M059J (cell line): ENCODE data around the gene BAZ2A. TPM values are rescaled to one million over a fixed set of nuclear protein-coding genes. Genes with fewer than 3 reads are reported as not detected.
A peak's percentile ranks its signal among the peaks of the same experiment; 100 is the strongest.
"Not testable (repeated sequence)": the region's sequence is repeated elsewhere in the genome, so short reads cannot be mapped to it uniquely, and the experiment has no call there.

ENCODE experiments used
- DNase-seq: peaks from one replicate; pipeline ENCODE4 v3.0.0-alpha.2; 2012; ENCODE audit warnings: low read depth
- total RNA-seq: library from RNA; depleted of rRNA; stranded (reverse); fragments of >200 nt; shearing (Covaris generic); gene quantifications from 2 replicates; pipeline ENCODE4 v1.2.3, GENCODE V29; 2014

The BAZ2A gene
- total RNA-seq, 1 experiment from 2014 or later, result 29.0 TPM

DNA sequence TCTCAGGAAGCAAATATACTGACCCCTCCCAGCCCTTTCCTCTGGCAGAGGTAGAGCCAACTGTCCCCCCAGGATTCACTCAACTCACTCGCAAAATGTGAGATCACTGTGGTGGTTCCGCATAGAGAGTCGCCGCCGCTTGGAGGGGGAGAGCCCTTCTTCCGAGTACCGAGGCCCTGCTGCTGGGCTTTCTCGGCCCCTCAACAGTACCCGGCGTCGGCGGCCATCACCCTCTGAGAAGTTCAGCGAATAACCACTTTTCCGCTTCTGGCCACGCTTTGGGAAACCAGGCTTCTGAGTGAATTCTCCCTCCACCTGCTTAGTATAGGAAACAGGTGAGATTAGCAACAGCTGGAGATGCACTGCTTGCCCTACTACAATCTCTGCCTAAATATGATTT lies 31.1 kb downstream of the BAZ2A start:
- DNase-seq, result no peak

DNA sequence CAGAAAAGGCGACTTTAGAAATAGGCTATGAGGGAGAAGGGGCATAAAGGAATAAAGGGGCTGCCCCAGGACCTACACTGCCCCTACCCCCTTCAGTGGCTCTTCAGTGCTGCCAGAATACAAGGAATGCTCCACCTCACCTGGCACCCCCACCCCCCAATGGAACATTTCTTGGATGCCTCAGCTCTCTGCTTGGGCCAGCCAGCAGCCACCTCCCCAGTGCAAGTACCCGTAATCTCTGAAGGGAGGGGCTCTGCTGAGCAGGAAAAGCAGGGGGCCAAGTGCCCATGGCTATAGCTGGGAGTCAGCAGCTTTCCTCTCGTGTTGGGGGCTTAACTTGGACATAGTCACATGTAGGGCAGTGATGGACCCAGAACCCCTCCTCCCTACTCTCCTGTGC lies 33.3 kb downstream of the BAZ2A start:
- DNase-seq, result no peak

DNA sequence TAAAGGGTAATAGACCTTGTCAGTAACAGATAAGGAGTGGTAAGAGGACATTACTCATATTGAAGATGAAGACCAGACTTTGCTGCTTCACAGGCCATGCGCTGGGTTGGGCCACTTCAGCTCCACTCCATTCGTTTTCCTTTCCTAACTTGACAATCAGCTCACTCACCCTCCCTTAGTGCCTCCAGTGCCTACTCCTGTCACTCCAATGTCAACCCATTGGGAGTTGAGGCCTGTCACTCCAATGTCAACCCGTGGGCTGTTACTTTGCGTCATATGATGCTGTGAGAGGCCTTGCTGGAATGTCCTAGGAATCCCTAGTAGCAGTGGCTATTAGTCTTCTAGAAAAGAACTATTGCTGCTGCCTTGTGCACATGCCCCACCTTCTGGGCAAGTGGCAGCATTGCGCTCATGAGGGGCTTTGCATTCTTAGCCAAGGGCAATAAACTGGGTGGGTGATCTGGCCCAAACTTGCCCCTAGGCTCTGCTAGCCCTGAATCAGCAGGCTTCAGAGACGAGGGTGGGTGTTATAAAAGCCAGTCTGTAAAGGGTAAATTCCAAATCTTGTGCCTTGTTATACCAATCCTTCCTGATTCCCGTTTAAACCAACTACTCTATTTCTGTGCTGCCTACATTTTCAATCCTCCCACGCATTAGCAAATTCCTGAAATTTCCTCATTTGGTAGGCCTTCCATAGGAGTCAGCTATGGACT lies 36.1 kb downstream of the BAZ2A start:
- DNase-seq, result peak; percentile 66

DNA sequence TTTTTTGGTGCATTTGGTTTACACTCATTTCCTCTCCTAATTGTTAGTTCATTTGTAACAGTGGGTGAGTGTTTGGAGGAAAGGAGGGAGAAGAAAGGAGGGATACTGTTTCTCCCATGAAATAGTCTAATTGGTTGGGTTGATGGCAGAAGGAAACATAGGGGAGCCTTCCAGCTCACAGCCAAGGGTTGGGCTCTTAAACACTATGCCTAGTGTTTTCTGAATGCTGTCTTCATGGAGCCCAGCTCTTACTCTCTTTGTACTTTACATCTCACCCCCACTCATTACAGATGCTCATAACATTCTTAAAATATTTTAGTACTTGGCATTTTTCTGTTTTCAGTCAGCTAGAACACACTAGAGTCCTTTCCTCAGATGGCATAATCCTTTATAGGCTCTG lies 38.2 kb downstream of the BAZ2A start:
- no peak for DNase-seq

DNA sequence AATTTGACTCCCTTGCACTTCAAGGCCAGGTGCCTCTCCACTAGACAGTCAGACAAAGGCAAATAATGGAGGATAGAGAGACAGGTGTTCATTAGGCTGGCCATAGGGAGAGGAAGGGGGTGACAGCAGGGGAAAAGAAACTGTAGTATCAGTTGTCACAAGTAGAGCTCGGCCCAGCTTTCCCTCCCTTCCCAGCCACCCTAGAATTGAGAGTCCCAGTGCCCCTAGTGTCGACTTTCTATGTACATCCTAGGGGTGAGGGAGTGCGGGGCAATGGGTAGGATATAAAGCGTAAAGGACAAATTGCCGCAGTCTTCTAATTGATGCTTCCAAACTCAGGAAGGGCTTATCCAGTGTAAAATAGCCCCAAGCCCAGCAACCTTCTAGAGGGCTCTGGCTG lies 39.0 kb downstream of the BAZ2A start:
- DNase-seq, result no peak

DNA sequence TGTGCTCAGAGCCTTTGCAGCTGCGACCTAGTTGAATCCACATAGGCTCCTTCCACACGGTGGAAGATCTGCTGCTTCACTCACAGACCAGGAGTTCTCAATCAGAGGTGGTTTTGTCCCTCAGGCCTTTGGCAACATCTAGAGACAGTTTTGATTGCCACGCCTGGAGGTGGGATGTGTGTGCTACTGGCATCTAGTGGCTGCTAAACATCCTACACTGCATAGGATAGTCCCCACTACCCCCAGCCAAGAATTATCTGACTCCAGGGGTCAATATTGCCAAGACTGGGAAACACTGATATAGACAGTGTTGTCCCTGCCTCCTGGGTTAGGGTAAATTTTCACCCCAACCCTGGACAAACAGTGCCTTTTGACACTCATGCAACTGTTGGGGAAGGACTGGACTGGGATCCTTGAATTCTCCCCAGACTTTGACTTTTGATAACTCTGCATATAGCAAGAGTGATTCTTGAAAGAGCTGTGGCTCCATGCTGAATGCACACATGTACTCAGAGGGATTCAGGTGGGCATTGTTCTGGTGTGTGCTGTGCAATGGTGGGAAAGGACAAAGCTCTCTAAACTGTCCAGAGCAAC lies 39.8 kb downstream of the BAZ2A start:
- DNase-seq, result peak; percentile 33

DNA sequence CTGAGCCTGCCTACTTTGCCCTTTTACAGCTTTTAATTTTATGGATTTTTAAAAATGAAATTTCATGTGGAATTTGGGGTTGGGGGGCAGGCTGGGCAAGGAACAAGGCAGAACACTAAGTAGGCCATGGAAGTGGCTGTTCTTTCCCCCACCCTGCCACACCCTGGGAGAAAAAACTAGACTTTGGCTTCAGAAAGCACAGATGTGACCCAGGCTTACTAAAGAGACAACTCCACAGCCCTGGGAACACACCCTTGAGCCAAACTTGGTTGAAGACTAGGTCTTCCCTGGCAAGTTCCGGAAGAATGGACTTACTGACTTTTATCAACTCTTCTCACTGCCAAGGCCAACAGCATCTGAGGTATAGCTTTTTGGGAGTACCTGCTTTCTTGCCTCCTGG lies 40.3 kb downstream of the BAZ2A start:
- DNase-seq, result no peak

DNA sequence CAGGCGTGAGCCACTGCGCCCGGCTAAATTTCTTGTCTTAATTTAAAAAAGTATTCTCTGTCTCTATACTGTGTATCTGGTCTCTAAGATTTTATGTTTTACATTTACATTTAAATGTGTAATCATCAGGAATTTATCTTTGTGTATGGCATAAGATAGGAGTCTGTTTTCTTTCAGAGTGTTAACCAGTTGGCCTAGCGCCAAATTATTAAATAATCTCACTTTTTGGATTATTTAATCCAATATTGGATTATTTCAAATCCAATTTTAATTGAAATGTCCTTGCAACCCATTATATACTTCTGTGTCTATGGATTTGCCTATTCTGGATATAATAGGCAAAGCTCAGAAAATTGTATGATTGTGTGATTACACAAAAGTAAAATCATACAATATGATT lies 45.0 kb downstream of the BAZ2A start:
- DNase-seq, result no peak

DNA sequence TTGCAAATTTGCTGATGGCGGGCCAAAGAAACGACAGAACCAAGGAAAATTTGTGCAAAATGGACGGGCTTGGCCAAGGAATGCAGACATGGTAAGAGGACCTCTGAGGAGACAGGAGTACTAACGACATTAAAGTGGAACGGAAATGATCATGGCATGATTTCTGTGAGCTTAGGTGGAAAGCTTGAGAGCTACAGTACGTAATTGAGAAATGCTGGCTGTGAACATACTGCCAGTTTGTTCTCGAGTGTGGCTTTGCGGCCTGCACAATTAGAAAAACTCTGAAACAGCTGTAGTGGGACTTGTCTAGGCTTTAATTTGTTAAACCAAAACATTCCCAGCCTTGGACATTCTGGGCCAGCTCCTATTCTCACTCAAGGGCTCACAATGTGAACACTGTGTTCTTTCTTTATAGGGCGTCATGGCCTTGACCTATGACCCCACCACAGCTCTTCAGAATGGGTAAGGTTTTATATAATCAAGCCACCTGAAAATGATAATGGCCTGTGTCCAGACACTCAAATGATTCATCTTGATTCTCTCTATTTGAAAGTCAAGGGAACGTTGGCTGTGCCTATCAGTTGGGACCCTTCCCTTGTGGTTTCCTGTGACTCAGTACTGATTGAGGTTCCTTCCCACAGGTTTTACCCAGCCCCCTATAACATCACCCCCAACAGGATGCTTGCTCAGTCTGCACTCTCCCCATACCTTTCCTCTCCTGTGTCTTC lies 48.5 kb downstream of the BAZ2A start:
- peak; percentile 82 for DNase-seq

DNA sequence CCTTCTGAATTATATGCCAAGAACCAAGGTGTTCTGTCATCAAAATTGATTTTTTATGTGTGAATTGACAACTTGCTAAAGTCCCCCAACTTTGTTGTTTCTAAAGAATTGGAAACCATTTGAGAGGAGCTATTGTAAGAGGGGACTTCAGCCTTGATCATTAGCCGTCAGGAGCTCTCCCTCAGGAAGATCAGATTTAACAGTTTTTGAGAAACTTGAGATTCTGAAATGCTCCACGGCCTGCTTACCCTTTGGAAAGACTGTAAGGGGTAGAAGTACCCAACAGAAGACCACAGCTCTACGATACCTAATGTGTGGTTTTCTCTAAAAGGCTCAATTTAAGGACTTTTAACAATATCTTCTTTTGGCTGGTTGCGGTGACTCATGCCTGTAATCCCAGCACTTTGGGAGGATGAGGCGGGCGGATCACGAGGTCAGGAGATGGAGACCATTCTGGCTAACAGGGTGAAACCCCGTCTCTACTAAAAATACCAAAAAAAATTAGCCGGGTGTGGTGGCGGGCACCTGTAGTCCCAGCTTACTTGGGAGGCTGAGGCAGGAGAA lies 51.1 kb downstream of the BAZ2A start:
- no peak for DNase-seq

DNA sequence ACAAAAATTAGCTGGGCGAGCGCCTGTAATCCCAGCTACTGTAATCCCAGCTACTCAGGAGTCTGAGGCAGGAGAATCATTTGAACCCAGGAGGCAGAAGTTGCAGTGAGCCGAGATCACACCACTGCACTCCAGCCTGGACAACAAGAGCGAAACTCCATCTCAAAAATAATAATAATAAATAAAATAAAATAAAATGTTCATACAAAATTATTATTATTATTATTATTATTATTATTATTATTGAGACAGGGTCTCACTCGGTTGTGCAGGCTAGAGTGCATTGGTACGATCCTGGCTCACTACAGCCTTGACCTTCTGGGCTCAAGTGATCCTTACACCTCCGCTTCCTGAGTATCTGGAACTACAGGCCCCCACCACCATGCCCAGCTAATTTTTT lies 52.9 kb downstream of the BAZ2A start:
- DNase-seq, result not testable (repeated sequence)

DNA sequence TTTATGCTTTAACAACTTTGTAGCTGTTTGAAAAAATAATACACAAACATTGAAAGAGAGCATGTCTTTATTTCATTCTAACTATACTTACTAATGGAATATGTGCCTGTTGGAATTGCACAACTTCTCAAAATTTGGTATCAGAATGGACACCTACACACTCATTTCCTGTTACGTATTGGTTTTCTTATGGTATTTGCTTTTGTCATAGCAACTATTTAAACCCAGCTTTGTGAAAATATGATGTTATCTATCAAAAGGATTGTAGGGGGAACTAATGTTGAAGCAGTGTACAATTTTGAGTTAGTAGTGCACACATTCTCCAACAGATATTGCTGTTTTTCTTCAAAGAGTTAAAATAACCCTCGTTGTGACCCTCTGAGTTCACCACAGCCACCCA lies 55.9 kb downstream of the BAZ2A start:
- no peak for DNase-seq

DNA sequence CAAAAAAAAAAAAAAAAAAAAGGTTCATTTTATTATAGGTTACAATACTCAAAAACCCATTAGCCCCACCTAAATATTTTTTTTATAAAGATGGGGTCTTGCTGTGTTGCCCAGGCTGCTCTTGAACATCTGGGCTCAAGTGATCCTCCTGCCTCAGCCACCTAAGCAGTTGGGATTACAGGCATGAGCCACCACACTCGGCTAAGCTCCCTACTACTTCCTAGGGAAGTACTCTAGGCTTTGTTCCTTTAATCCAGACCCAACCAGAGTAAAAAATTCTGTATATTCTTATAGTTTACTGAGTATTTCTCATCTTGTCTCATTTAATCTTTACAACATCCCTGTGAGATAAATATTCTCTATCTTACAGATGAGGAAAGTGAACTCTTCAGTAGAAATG lies 57.8 kb downstream of the BAZ2A start:
- DNase-seq, result no peak

DNA sequence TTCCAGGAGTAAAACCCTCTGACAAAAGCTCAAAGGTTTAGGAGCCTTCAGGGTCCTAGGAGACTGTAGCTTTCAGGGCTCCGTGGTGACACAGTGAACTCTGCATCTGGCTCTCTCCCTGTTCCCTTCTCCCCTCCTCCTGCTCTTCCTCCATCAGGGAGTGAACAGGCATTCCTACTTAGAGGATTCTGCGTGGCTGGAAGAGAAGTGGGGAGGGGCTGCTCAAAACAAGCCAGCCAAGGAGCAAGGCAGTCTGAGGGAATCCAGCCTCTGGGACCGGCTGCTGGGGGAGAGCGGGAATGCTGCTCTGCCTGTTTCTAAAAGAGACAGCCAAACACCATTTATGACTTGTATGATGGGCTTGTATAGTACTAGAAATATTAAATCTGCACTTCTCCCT lies 59.0 kb downstream of the BAZ2A start:
- no peak for DNase-seq

DNA sequence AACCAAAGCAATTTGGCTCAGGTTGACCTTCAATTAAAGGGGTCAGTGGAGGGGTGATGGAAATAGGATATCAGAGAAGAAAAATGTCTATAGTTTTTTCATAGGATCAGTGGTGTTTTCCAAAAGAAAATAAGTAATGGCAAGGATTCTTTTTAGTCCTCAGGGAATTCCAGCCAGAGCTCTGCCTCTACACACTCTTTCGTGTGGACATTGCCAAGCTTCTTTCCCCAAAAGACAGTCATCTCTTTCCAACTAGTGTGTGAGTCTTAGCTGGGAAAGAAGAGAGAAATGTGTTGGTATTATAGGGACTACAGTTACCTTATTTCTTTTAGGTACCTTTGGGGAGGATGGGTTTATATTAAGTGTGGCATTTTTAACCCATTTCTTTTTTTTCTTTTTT lies 62.0 kb downstream of the BAZ2A start:
- no peak for DNase-seq

DNA sequence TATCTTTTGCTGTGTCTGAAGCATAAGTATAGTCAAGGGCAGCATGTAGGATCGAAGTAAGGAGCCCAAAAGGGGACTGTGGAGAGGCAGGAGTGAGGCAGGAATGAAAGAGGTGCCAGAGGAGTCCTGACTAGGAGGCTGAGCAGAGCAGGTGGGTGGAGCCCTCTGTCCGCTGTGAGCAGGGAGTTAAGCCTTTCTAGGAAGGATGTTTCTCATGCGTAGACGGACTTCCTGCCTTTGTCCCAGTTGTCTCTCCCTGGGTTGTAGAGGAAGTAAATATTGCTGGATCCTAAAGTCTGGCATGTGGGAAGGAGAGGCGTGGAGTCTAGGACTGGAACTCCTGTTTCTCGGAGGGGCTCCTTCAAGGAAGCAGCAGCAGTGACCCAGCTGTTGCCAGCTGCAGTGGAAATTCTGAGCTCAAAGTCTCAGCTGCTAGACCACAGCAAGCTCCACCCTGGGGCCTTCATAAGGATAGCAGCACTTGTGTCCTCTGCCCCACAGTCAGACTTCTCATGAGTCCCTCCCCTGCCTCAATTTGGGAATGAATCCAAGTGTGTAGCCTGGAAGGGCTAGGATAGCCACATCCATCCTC lies 64.5 kb downstream of the BAZ2A start:
- no peak for DNase-seq

DNA sequence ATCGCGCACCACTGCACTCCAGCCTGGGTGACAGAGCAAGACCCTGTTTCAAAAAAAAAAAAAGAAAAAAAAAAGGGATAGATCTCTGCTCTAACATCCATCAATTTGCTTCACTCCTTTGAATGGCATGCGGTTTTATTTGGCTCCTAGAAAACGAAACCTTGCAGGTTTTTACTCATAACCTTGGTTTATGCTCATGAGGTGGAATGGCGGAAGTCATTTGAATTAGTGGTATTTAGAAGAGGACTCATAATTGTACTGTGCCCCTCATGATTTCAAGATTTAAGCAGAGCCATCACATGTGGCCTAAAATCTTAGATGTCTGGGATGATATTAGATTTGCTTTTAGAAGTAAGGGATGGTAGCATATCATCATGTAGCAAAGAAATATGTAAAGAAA lies 79.1 kb downstream of the BAZ2A start:
- DNase-seq, result no peak

DNA sequence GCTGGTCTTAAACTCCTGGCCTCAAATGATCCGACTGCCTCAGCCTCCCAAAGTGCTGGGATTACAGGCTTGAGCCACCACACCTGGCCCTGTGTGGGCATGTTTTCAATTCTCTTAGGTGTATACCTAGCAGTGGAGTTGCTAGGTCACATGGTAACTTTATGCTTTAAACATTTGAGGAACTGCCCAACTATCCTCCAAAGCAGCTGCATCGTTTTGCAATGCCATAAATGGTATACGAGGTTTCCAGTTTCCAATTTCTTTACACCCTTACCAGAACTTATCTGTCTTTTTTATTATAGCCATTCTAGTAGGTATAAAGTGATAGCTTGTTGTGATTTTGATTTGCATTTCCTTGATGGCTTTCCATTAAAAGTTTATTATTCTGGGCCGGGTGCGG lies 83.4 kb downstream of the BAZ2A start:
- no peak for DNase-seq
